Ascending aorta (tissue), 2 donors: ENCODE results near the gene MYL4. TPM values are rescaled to one million over a fixed set of nuclear protein-coding genes. Genes with fewer than 3 reads are reported as not detected.

Experiments
- DNase-seq, 2 donors: peaks; one replicate each; pipeline ENCODE4 v3.0.0-alpha.2; 2019; ENCODE audit warnings: low spot score in 2 of 2
- H3K27ac ChIP-seq, 2 donors: fragments of 200-600 bp; sonication (generic); one replicate each; pipeline ENCODE4 v1.5.1; 2016 to 2017; ENCODE audit warnings: mild to moderate bottlenecking in 1 of 2
- H3K27me3 ChIP-seq: fragments of 200-600 bp; sonication (generic); one replicate; pipeline ENCODE4 v1.5.1; 2017
- H3K36me3 ChIP-seq, 2 donors: fragments of 200-600 bp; sonication (generic); one replicate each; pipeline ENCODE4 v1.5.1; 2016
- H3K4me1 ChIP-seq, 2 donors: fragments of 200-600 bp; sonication (generic); one replicate each; pipeline ENCODE4 v1.5.1; 2016 to 2017; ENCODE audit warnings: mild to moderate bottlenecking in 1 of 2
- H3K4me3 ChIP-seq, 2 donors: fragments of 200-600 bp; sonication (generic); one replicate each; pipeline ENCODE4 v1.5.1; 2016 to 2017; ENCODE audit warnings: mild to moderate bottlenecking in 1 of 2
- H3K9me3 ChIP-seq, 2 donors: fragments of 200-600 bp; sonication (generic); one replicate each; pipeline ENCODE4 v1.5.1; 2016
- CTCF ChIP-seq, 3 experiments: fragments of 200-600 bp in 2 of 3; fragments of 450-650 bp in 1 of 3; sonication (generic) in 2 of 3; IDR thresholded peaks; one replicate each; pipeline ENCODE4 v1.5.1; 2016 to 2019; ENCODE audit warnings: antibody characterized with exemption in 3 of 3, mild to moderate bottlenecking in 1 of 3, moderate library complexity in 1 of 3
- intact Hi-C: fragments of 100-400 bp; cut with DNase I; formaldehyde crosslinking; loops from one replicate; pipeline ENCODE4 v1.15.1; 2023
- total RNA-seq: library from RNA; depleted of rRNA; stranded (reverse); fragments of >200 nt; gene quantifications from one replicate; pipeline ENCODE4 v1.1.0, GENCODE V29; 2016

The MYL4 gene
- total RNA-seq, 1 donor from 2014 or later = not detected

- Histone ChIP-seq H3K36me3 (peaks cover 0 to 2% of the 10 kb centered on the region in 2 donors), H3K4me3 (no peak overlapping the region), H3K27ac (peak overlapping the region; percentile 96 to 97), H3K27me3 (no peaks in the 10 kb centered on the region), H3K4me1 (peaks cover 26 to 68% of the 10 kb centered on the region in 2 donors), H3K9me3 (no peaks in the 10 kb centered on the region)
- TF ChIP-seq CTCF (IDR thresholded peaks at IDR 0.05) = no peak
- no peak for DNase-seq
- intact Hi-C loops = no loop called here
These were observed 63.3 kb downstream of the MYL4 start for GRCh38 chr17:47272491-47272890.

- H3K9me3 ChIP-seq = no peaks in the 10 kb centered on the region
- H3K27ac ChIP-seq = peak overlapping the region; percentile 96 to 97
- peaks cover 32 to 71% of the 10 kb centered on the region in 2 donors for H3K4me1 ChIP-seq
- peaks cover 0 to 2% of the 10 kb centered on the region in 2 donors for H3K36me3 ChIP-seq
- DNase-seq = no peak
- no peak overlapping the region for H3K4me3 ChIP-seq
- intact Hi-C loops = no loop called here
- no peak for TF ChIP-seq CTCF (IDR thresholded peaks at IDR 0.05)
- H3K27me3 ChIP-seq = no peaks in the 10 kb centered on the region
These were observed 64.1 kb downstream of the MYL4 start for GRCh38 chr17:47273245-47273644.

Other genes with a start within 250 kb of the MYL4 start
- not detected for gene RPRML, start 230.1 kb upstream of the MYL4 start, total RNA-seq
- 112 TPM for gene CDC27, start 20.1 kb upstream of the MYL4 start, total RNA-seq
- 71.3 TPM for gene ITGB3, start 44.5 kb downstream of the MYL4 start, total RNA-seq
- 1.2 TPM for gene EFCAB13, start 114.6 kb downstream of the MYL4 start, total RNA-seq